A549 (cell line): ENCODE measurements around the gene SLC16A9. TPM values are rescaled to one million over a fixed set of nuclear protein-coding genes. Genes with fewer than 3 reads are reported as not detected.

Experiments
- ATAC-seq, 2 experiments: fragments of 200-7000 bp in 1 of 2; fragments of >200 bp in 1 of 2; cut with Nextera tagmentation in 1 of 2; cut with Tn5 transposase in 1 of 2; 3 replicates each; pipeline versions ENCODE4 v1.8.0 to v1.9.1; 2018 to 2020; ENCODE audit warnings: mild to moderate bottlenecking in 1 of 2, moderate library complexity in 1 of 2
- CTCF ChIA-PET: fragments of 300-600 bp; sonication (Branson Sonifier 250); formaldehyde crosslinking; extraction: SDS; loops from one replicate; lab custom pipeline; 2021; ENCODE audit warnings: antibody characterized with exemption, inconsistent platforms; lab: Yijun Ruan, JAX
- POLR2A ChIA-PET: fragments of 350-600 bp; formaldehyde crosslinking; extraction: SDS; loops from one replicate; lab custom pipeline; 2021; ENCODE audit warnings: antibody characterized with exemption, inconsistent platforms; lab: Yijun Ruan, JAX
- DNase-seq, 2 experiments: peaks; one replicate each; pipeline versions ENCODE4 v3.0.0 to v3.0.0-alpha.2; 2011 to 2016; ENCODE audit warnings: low read depth in 1 of 2, low spot score in 1 of 2
- FAIRE-seq: peaks from 2 replicates; lab custom pipeline; 2011; peaks lifted over from hg19 to GRCh38; lab: Jason Lieb, UNC
- H3K27ac ChIP-seq, 2 experiments: fragments of >200 bp; sonication (Bioruptor Twin); formaldehyde crosslinking; 3 replicates each; pipeline ENCODE4 v1.5.1; 2016 to 2017
- H3K4me1 ChIP-seq: fragments of >200 bp; sonication (Bioruptor Twin); formaldehyde crosslinking; 3 replicates; pipeline ENCODE4 v1.6.1; 2016
- H3K4me2 ChIP-seq: fragments of >200 bp; sonication (Bioruptor Twin); formaldehyde crosslinking; 3 replicates; pipeline ENCODE4 v1.6.1; 2016
- H3K4me3 ChIP-seq: fragments of >200 bp; sonication (Bioruptor Twin); formaldehyde crosslinking; 3 replicates; pipeline ENCODE4 v1.5.1; 2016
- H3K9me3 ChIP-seq: fragments of >200 bp; sonication (Bioruptor Twin); formaldehyde crosslinking; 3 replicates; pipeline ENCODE4 v1.6.1; 2016
- ATOH8 ChIP-seq: fragments of 250-450 bp; sonication (Bioruptor Pico); IDR thresholded peaks from 2 replicates; pipeline ENCODE4 v1.5.0; 2020; ENCODE audit warnings: low read depth, mild to moderate bottlenecking, moderate library complexity
- BHLHE40 ChIP-seq: IDR thresholded peaks from 2 replicates; pipeline ENCODE4 v1.6.1; 2012; ENCODE audit warnings: low read depth, low read length, inconsistent platforms
- CBX2 ChIP-seq: fragments of 200-600 bp; sonication (generic); IDR thresholded peaks from 2 replicates; pipeline ENCODE4 v1.6.1; 2016; ENCODE audit warnings: low read depth, mild to moderate bottlenecking, borderline replicate concordance
- CEBPB ChIP-seq, 2 experiments: fragments of >200 bp in 1 of 2; sonication (Bioruptor Twin) in 1 of 2; formaldehyde crosslinking in 1 of 2; IDR thresholded peaks; 2 replicates each; pipeline ENCODE4 v1.6.1; 2012 to 2016
- CTCF ChIP-seq: fragments of >200 bp; sonication (Bioruptor Twin); formaldehyde crosslinking; IDR thresholded peaks from 3 replicates; pipeline ENCODE4 v1.5.1; 2016
- HES2 ChIP-seq: fragments of >200 bp; sonication (Bioruptor Twin); formaldehyde crosslinking; IDR thresholded peaks from 2 replicates; pipeline ENCODE4 v1.6.1; 2016
- HMGXB4 ChIP-seq: fragments of 250-450 bp; sonication (Bioruptor Pico); IDR thresholded peaks from 2 replicates; pipeline ENCODE4 v1.5.0; 2021; ENCODE audit warnings: mild to moderate bottlenecking, moderate library complexity, borderline replicate concordance
- JUN ChIP-seq, 2 experiments: fragments of >200 bp; sonication (Bioruptor Twin); formaldehyde crosslinking; IDR thresholded peaks; 2 replicates in 1 of 2; 3 replicates in 1 of 2; pipeline ENCODE4 v1.6.1; 2016 to 2017
- NFE2L2 ChIP-seq: fragments of 150-350 bp; conservative IDR thresholded peaks from 2 replicates; pipeline ENCODE4 v1.6.1; 2014; ENCODE audit warnings: low read length
- PBX3 ChIP-seq: IDR thresholded peaks from 2 replicates; pipeline ENCODE4 v1.6.1; 2012
- PHF8 ChIP-seq: fragments of 200-600 bp; sonication (generic); IDR thresholded peaks from 2 replicates; pipeline ENCODE4 v1.6.1; 2016; ENCODE audit warnings: low read depth, mild to moderate bottlenecking, antibody characterized with exemption, moderate library complexity, borderline replicate concordance
- REST ChIP-seq: fragments of 200-600 bp; sonication (generic); IDR thresholded peaks from 2 replicates; pipeline ENCODE4 v1.6.1; 2016; ENCODE audit warnings: antibody characterized with exemption, mild to moderate bottlenecking, moderate library complexity
- RNF2 ChIP-seq: fragments of 200-600 bp; sonication (generic); IDR thresholded peaks from 2 replicates; pipeline ENCODE4 v1.6.1; 2016; ENCODE audit warnings: low read depth, mild to moderate bottlenecking, antibody characterized with exemption, moderate library complexity, borderline replicate concordance
- USF2 ChIP-seq: fragments of 450-650 bp; IDR thresholded peaks from 2 replicates; pipeline ENCODE4 v1.6.1; 2014; ENCODE audit warnings: antibody characterized with exemption
- WGBS: methylation state at CpG from one replicate; pipeline ENCODE4 v1.1.6; 2017; ENCODE audit errors: missing lambda C conversion rate; 5-methylcytosine and 5-hydroxymethylcytosine counted together
- polyA minus RNA-seq: library from RNA; depleted of rRNA, polyadenylated mRNA; stranded (reverse); fragments of >200 nt; gene quantifications from 2 replicates; pipeline ENCODE4 v1.2.3, GENCODE V29; 2011; rRNA and poly(A)+ RNA removed
- polyA plus RNA-seq, 4 experiments: library from polyadenylated mRNA; depleted of rRNA in 3 of 4; stranded (reverse); fragments of >200 nt; fragmentation: RNase III in 1 of 4; extraction: RNeasy Plus Mini Kit Qiagen cat#74134 plus additional on column Dnase treatment in 1 of 4; gene quantifications; 2 replicates in 3 of 4; 3 replicates in 1 of 4; pipeline ENCODE4 v1.2.3, GENCODE V29; 2011 to 2017

The SLC16A9 gene
- polyA plus RNA-seq (2011; rRNA removed), result 0.48 and 0.49 TPM in 2 replicates
- 0.11 and 0.16 TPM in 2 replicates for polyA plus RNA-seq (2012; cell fraction: cytosol; rRNA removed)
- polyA plus RNA-seq (2012; cell fraction: nucleus; rRNA removed), result 0.06 and 0.11 TPM in 2 replicates
- polyA plus RNA-seq (2017; fragmentation: RNase III; extraction: RNeasy Plus Mini Kit Qiagen cat#74134 plus additional on column Dnase treatment), result 0.04 to 0.05 TPM (median 0.04 TPM) in 3 replicates
- 0.25 and 0.34 TPM in 2 replicates for polyA minus RNA-seq

- TF ChIP-seq BHLHE40 (no peak), RNF2 (no peak), CTCF (peak; percentile 33; the same call in 1 of the 3 replicates), ATOH8 (CRISPR knock-in tag) (no peak), JUN (IDR thresholded peaks at IDR 0.05) (no peak), HES2 (no peak), PBX3 (no peak), CEBPB (IDR thresholded peaks at IDR 0.05) (peak; percentile 14 to 30; a peak in 1 of 4 replicates), CBX2 (no peak), PHF8 (no peak)
- DNase-seq (peak; percentile 36 to 53), FAIRE-seq (no peak), ATAC-seq (peak; percentile 95 to 96)
- 2% methylated on average over 31 of the region's 68 CpGs for WGBS
- Histone ChIP-seq H3K4me1 (peaks cover 7% of the 10 kb centered on the region; the same call in 2 of the 3 replicates), H3K27ac (peak within 1 kb of the TSS; percentile 56 to 78; a peak in 5 of 6 replicates), H3K4me2 (peak within 1 kb of the TSS; percentile 94), H3K4me3 (peak within 1 kb of the TSS; percentile 62), H3K9me3 (no peaks in the 10 kb centered on the region)
- POLR2A ChIA-PET, result no interaction called here
- CTCF ChIA-PET, result interaction anchor here (0.5 to 1.8 kb wide), 11 partner anchors 7 to 316 kb away, joined by 3 to 7 read pairs (median 3); partner anchors contain the start of gene CCDC6
These were observed at the start of gene SLC16A9 for GRCh38 chr10:59709395-59710125. TSS of gene SLC16A9 (minus strand) at chr10:59709850. CDS start at chr10:59684291, 25,559 bp downstream.

GRCh38 chr10:59757966-59758365 lies 48.3 kb upstream of the SLC16A9 start:
- no peak overlapping the region for H3K4me2 ChIP-seq
- WGBS, result 63% methylated on average over 3 of the region's 3 CpGs
- ATAC-seq (no peak), DNase-seq (no peak), FAIRE-seq (no peak)
- H3K9me3 ChIP-seq, result no peaks in the 10 kb centered on the region
- no peaks in the 10 kb centered on the region for H3K4me1 ChIP-seq
- CTCF ChIA-PET, result interaction anchor here (0.8 kb wide), 1 partner anchor 132 kb away, joined by 4 read pairs; no protein-coding TSS in a partner anchor
- no peak for TF ChIP-seq REST
- TF ChIP-seq HMGXB4, result no peak
- no peak for TF ChIP-seq NFE2L2
- TF ChIP-seq USF2, result no peak
- H3K27ac ChIP-seq, result no peak overlapping the region
- H3K4me3 ChIP-seq, result no peak overlapping the region
- POLR2A ChIA-PET, result no interaction called here
